Heart left ventricle (tissue), 13 donors: ENCODE data around the gene PER1.

ENCODE experiments used
- POLR2A ChIP-seq, 2 donors: fragments of 450-650 bp; IDR thresholded peaks; one replicate each; pipeline ENCODE4 v1.6.1; 2017; ENCODE audit warnings: antibody characterized with exemption in 2 of 2, mild to moderate bottlenecking in 2 of 2, moderate library complexity in 2 of 2
- TF ChIP-seq, protein P1 (sequence below), 12 donors: fragments of 200-600 bp; sonication (generic) in 4 of 12; IDR thresholded peaks; one replicate each; pipeline versions ENCODE4 v1.5.0 to v1.8.0; 2018 to 2022; ENCODE audit warnings: antibody characterized with exemption in 12 of 12, mild to moderate bottlenecking in 5 of 12
- donor health status: ischemic (EF 13 %, LVEDD 7.1; RV severe dilation, severe dysfunction).
- donor health status: DM: no; HTN: yes; CAD: no.
- donor health status: DM: no; HTN: no; CAD: no.
- donor health status: ischemic (EF 25% LVEDD 6.9; RV normal size, moderate dysfunction).
- donor health status: ischemic (EF 25% LVEDD 5.7; RV mildly dilated, moderate dysfunction).
- donor health status: ischemic (EF 35%, LVEDD 5.7; RV mildly dilated, moderate dysfunction).
- donor health status: nonischemic (EF 11% LVEDD 7.7; RV severe dilation, severe dysfunction).
- donor health status: DM: yes; HTN: yes; CAD: no.
- donor health status: PGD.
- donor health status: ischemic (EF 29% LVEDD 5.4; RV normal size, mild dysfunction).
- donor health status: nonischemic (EF 23%, LVEDD 6.1; RV moderate dilation, normal function).

DNA sequence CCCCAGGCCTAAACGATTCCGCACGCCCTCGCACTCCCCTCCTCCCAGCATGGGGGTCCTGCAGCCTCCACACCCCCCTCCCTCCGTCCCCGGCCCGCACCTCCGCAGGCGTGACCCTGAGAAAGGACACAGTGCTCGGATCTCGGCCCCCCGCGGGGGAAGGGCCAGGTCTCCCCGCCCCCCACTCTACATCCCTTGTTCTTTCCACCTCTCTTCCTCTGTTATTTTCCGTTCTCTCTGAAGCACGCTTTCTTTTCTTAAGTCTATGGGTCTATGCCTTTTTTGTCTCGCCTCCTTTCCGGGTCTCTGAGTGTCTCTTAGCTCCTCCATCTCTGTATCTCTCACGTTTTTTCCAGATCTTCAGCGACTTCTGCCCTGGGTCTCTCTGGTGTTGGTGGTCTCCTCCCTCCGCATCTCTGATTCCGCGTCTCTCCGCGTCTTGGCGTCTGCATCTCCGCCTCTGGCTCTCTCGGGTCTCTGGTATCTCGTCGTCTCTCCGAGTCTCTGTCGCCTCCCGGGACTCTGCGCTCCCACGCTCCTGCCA is 26.2 kb downstream of the PER1 start:
- TF ChIP-seq, protein P1, sequence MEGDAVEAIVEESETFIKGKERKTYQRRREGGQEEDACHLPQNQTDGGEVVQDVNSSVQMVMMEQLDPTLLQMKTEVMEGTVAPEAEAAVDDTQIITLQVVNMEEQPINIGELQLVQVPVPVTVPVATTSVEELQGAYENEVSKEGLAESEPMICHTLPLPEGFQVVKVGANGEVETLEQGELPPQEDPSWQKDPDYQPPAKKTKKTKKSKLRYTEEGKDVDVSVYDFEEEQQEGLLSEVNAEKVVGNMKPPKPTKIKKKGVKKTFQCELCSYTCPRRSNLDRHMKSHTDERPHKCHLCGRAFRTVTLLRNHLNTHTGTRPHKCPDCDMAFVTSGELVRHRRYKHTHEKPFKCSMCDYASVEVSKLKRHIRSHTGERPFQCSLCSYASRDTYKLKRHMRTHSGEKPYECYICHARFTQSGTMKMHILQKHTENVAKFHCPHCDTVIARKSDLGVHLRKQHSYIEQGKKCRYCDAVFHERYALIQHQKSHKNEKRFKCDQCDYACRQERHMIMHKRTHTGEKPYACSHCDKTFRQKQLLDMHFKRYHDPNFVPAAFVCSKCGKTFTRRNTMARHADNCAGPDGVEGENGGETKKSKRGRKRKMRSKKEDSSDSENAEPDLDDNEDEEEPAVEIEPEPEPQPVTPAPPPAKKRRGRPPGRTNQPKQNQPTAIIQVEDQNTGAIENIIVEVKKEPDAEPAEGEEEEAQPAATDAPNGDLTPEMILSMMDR (IDR thresholded peaks at IDR 0.05), result no peak
- no peak for TF ChIP-seq POLR2A (IDR thresholded peaks at IDR 0.05)
